Globus pallidus (tissue), 1 donor: ENCODE data around the gene FBLN1.
"Not testable (repeated sequence)": the region's sequence is repeated elsewhere in the genome, so short reads cannot be mapped to it uniquely, and the experiment has no call there.

Experiments
- DNase-seq: peaks from one replicate; pipeline ENCODE4 v3.0.0-alpha.2; 2015; ENCODE audit warnings: low spot score

The FBLN1 gene

DNA sequence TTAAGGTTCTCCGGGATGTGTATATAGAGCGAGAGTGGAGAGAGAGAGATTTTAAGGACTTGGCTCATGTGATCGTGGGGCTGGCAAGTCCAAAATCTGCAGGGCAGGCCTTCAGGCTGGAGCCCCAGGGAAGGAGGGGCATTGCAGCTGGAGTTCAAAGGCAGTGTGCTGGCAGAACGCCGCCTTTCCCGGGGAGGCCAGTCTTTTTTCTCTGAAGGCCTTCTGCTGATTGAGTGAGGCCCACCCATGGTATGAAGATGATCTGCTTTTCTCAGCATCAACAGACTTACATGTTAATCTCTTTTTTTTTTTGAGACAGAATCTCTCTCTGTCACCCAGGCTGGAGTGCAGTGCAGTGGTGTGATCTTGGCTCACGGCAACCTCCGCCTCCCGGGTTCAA is 25.4 kb downstream of the FBLN1 start:
- no peak for DNase-seq

DNA sequence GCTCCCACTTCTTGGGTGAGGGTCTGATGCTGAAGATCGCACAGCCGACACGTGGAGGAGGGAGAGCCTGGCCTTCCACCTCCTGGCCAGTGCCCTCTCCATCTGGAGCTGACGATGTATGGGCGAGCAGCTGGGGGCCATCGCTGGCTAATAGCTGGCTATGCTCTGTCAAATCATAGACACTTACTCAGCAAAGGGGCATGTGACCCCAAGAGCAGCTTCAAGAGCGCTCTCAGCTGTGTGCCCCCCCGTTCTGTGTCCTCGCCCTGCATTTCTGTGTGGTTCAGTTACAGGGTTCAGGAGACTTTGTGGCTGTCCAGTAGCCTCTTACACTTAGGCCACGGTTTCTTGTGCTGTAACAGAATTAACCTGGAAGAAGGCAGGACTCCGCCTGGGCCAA is 26.4 kb downstream of the FBLN1 start:
- DNase-seq: no peak

DNA sequence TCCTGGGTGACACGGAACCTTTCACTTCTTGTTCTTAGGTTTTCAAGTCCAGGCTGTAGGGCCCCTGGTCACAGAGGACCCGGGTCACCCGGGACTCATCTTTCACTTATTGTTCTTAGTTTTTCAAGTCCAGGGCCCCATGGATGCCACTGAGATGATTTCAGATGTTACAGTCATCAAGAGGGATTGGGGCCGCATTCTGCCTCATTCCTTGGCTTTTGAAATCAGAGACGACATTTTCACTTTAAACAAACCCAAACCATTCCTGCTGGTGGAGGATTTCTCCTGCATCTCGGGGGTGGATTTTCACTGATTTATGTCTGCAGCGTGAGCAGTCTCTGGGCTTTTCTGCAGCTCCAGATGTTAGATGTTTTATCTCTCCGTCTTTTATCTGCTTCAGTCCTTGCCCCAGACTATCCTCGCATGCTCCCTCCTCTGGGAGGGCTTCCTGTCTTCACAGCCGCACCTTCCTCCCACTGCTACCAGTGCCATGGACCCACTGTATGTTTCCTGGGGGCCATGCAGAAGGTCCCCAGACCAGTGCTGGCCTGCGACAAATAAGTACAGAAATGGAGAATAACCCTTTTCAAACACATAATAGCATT is 27.4 kb downstream of the FBLN1 start:
- no peak for DNase-seq

DNA sequence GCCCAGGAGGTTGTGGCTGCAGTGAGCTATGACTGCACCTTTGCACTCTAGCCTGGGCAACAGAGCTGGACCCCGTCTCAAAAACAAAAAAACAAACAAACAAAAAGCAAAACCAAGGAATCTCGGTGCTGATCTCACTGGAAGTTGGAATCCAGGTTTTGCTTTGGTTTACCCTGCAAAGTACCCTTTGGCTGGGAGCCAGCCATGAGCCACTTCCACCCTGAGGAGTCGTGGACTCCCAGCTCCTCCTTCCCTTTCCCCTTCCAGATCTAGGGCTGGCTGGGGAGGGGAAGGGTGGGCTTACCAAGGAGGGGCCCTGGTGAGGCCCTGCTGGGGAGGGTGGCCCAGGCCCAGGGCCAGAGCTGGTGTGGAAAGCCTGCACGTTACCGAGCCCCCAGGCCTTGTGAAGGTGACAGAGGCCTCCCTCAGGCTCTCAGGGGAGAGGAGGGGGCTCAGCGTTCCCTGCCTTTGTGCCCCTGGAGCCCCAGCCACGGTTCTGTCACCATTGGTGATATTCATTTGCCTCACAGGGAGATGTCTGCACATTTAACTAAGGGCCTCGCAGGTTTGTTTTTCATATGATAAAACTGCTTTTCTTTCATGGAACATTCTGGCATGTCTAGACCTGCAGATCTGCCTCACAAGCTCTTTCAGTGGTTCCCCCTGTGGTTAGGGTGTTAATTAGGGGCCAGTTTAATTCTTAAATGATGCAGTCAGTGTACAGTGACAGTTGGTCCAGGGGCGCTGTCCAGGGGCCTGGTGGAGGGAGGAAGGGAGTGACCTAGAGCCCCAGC is 29.0 kb downstream of the FBLN1 start:
- DNase-seq: no peak

DNA sequence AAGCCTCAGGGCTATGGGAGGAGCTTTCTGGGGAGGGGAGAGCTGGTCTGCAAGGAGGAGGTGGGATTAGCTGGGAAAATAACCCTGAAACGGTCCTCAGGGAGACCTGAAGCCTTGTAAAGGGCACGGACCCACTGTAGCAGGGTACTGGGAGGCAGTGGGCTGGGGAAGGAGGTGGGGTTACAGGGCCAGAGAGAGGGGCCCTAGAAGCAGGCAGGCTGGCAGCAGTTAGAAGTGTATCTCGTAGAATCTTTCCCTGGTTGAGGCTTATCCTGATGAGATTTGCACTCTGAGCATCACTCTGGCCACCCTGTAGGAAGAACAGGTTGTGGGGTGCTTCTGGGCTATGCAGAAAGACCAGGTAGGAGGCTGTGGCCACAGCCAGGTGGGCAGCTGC is 29.6 kb downstream of the FBLN1 start:
- no peak for DNase-seq

DNA sequence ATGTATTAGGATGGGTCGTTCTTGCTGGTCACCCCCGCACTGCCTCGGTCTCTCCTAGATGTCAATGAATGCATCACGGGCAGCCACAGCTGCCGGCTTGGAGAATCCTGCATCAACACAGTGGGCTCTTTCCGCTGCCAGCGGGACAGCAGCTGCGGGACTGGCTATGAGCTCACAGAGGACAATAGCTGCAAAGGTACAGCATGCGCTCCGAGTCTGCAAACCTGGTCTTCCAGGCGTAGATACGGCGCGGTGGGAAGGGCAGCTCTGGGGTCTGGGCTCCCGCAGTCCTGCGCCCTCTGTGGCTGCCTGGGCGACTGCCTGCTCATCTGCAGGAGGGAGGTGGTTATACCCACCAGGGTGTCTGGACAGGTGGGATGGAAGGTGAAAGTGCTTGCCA is 31.0 kb downstream of the FBLN1 start:
- no peak for DNase-seq

DNA sequence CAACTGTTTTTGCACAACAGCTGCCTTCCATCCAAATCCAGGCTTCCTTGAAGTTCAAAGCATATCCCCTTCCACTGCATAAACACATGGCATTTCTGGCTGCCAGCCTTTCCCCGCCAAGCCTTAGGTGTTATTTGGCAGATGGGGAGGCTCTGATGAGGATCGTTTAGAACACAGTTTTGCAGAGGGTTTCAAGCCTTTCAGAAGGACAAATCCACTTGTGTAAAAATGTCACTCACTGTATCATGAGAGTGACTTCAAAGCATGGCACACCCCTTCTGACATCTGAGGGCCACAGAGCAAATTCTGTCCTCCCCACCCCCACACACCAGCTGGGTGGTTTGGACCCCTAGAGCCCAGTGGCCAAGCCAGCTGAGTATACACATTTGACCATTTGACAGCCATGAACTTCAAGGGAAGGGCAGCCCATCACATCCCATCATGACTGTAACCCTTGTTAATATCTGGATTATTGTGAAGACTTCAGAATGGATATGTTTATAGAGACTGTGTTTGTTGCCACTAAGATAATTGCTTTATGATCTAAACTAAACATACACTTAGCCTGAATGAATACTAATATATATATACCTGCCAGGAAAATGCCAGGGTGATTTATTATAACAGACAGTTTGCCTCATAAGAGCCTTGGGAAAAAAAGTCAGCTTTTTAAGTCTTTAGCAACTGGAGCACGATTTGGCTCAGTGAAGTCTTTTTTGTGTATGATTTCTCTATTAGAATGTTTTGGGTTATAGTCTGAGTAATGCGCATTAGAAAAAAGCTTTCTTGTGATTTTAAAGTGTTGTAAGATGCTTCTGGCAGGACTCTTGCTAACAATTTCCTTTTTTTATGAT is 31.9 kb downstream of the FBLN1 start:
- no peak for DNase-seq

DNA sequence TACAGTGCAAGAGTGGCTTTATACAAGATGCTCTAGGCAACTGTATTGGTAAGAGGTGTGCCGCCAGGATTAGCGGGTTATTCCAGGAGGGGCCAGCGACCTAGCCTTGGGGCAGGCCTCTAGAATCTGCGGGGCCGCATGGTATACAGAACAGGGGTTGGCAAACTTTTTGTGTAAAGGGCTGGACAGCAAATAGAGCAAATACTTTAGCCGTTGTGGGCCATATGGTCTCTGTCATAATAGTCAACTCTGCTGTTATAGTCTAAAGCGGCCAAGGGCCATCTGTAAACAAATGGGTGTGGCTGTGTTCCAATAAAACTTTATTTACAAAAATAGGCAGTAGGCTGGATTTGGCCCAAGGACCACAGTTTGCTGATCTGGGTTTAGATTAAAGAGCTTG is 32.6 kb downstream of the FBLN1 start:
- DNase-seq: no peak

DNA sequence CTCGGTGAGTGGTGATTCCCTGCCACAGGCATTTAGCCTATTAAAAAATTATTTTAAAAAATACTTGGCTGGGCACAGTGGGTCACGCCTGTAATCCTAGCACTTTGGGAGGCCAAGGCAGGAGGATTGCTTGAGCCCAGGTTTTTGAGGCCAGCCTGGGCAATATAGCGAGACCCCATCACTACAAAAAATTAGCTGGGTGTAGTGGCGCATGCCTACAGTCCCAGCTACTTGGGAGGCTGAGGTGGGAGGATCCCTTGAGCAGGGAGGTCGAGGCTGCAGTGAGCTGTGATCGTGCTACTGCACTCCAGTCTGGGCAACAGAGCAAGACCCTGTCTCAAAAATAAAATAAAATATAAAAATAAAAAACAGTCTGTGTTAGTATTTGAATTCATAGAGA is 33.2 kb downstream of the FBLN1 start:
- DNase-seq: not testable (repeated sequence)

DNA sequence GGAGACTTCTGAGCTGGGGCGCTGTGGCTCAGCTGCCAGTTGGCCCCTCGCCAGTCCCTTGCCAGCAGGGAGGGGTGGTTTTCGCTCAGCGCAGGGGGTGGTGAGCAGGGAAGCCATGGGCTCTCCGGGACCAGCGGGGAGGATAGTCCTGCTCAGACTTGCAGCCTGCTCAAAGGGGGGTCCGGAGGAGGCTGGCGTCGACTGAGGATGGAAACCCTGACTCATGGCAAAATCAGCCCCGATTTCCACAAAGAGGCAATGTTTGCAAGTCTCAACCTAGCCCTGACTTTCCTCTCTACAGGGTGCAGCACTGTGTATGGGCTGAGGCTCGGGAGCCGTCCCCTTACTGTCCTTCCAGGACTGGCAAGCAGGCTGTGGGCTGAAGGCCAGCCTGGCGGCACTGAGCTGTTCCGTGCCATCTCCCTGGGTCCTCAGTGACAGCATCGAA is 35.1 kb downstream of the FBLN1 start:
- peak; percentile 70 for DNase-seq

DNA sequence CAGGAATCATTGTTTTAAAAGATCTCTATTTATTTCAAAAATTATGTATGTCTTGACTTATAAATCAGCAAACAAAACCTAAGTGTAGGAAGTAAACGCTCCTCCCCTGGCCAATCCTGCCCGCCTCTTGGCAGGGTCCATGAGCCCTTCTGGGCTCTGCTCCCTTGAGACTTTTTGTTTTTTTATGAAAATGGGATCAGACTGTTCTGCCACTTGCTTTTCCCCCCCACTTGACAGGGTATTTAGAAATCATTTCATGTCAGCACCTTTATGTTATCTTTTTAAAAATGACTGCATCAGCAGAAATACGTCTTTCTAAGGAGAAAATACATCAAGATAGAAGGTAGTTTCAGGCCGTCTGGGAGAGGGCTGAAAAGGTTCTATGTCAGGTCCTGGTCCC is 35.6 kb downstream of the FBLN1 start:
- DNase-seq: peak; percentile 52

DNA sequence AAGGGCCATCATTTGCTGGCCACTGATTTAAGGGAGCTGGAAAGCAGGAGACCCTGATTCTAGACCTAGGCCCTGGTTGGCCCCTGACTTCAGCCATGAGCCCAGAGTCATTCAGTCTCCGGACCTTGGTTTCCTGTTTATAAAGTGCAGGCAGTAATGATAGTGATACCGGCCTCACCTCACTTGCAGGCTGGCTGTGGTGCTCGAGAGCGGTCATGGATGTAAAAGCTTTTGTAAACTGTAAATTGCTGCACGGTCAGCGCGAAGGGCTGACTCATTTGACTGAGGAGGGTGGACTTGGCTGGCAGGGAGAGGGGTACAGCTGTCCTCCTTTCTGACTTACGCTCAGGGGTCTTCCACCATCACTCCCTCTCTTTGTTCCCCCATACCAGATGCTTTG is 37.4 kb downstream of the FBLN1 start:
- DNase-seq: no peak

DNA sequence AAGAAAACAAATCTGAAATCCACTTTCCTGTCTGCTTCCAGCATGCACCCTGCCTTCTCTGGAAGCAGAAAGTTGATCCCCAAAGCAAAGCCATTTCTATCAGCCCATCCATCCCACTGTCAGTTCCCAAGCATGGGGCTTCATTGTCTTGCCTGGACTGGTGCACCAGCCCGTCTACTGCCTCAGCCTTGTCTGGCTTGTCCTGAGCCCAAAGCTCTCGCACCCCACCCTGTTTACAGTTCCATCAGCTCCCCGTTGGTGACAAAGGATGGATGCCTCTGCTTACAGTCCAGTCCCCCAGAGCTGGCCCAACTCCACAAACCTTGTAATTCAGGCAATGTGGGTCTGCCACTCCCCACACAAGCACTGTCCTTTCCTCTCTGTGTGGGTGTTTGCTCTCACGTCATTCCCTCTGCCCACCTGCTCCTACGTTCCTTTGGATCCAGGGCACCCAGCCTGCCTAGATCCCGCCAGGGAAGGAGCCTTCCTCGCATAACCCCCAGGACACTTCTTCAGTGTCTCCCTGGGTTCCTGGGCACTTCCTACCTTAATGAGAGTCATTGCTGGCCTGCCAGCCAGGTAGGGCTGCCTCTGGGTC is 38.8 kb downstream of the FBLN1 start:
- DNase-seq: no peak

DNA sequence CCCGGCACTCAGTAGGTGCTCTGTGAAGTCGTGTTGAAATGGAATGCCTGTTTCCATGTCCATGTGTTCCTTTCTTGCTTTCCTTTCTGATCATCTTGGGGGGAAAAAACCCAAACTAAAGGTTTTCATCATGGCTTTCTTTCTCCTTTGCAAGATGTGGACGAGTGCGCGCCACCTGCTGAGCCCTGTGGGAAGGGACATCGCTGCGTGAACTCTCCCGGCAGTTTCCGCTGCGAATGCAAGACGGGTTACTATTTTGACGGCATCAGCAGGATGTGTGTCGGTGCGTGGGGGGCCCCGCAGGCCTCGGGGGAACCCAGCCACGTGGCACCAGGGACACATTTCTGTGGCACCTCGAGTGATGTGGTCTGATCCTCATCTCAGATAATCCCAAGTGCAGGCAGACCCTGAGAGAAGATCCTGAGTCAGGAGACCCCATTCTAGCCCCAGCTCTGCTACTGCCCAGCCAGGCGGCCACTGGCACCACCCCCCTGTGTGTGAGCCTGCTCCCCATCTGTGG is 39.4 kb downstream of the FBLN1 start:
- no peak for DNase-seq

DNA sequence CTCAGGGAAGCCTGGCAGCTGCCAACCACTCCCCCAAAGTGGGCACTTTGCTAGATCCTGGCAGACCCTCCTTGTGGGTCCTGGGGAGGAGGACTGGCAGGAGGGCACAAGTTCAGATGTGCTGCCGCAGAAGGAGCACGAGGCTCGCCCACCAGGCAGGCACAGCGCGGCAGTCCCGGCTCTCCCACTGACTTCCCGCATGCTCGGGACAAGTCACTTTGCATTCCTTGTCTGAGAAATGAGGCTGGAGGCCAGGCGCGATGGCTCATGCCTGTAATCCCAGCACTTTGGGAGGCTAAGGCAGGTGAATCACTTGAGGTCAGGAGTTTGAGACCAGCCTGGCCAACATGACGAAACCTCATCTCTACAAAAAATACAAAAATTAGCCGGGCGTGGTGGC is 40.1 kb downstream of the FBLN1 start:
- DNase-seq: not testable (repeated sequence)

DNA sequence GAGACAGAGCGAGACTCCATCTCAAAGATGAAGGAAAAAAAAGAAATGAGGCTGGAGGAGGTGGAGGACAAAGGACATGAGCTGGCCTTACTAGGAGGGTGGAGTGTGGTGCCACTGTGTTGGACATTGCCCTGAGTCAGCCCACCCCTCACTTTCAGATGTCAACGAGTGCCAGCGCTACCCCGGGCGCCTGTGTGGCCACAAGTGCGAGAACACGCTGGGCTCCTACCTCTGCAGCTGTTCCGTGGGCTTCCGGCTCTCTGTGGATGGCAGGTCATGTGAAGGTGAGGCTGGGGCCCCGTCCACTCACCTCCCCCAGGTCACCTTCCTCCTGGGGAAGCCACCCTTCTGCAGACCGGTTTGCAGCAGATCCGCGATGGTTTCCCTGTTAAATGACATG is 40.6 kb downstream of the FBLN1 start:
- DNase-seq: no peak

DNA sequence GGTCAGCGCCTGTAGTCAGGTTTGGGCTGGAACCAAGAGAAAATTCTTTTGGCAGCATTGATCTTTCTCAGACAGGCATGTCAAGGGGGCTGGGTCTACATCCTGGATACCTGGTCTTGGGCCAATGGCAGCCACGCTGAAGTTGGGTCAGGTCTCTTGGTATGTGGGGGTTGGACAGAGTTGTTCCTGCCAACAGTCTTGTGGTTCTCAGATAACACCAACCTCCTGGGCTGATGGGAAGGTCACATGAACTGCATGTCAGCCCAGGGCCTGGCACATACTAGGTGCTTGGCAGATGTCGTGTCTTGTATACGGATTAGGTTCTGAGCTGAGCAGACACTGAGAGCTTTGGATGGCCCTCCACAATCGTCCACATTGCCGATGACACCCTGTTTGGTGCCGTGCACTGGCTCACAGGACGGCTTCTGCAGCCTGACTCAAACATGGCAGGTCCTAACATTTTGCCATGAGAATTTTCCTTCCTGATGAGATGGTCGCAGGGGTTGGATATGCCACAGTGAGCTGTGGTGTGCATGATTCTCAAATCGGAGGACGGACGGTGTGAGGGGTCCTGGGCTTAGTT is 42.0 kb downstream of the FBLN1 start:
- DNase-seq: no peak

DNA sequence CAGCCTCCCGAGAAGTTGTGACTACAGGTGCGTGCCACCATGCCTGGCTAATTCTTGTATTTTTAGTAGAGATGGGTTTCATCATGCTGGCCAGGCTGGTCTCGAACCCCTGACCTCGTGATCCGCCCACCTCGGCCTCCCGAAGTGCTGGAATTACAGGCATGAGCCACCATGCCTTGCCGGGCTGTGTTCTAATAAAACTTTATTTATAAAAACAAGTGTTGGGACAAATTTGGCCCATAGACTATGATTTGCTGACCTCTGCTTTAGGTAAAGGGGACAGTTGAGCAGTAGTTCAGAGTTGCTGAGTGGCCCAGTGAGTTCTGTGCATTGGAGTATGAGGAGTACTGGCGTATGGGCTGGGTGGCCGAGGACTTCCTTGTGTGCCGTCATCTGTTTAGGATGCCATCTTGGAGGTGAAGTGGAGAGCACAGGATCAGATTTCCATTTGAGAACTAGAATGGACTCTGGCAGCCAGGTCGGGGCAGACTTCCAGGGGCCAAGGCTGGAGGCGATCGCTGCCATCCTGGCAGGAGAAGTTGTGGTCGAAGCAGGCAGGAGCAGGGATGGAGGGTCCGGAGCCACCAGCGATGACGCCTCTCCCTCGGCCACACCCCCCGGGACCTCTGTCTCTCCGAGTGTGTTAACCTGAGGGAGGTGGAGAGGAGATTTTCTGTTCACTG is 43.8 kb downstream of the FBLN1 start:
- no peak for DNase-seq

DNA sequence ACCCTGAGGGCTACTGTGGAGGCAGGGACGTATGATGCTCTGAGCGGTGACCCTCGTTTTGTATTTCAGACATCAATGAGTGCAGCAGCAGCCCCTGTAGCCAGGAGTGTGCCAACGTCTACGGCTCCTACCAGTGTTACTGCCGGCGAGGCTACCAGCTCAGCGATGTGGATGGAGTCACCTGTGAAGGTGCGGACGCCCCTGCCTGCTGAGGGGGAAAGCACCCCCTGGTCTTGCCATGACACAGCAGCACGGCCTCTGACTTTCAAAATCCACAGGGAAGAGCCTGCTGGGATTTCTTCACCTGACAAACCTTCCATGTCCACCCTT is 44.3 kb downstream of the FBLN1 start:
- no peak for DNase-seq

DNA sequence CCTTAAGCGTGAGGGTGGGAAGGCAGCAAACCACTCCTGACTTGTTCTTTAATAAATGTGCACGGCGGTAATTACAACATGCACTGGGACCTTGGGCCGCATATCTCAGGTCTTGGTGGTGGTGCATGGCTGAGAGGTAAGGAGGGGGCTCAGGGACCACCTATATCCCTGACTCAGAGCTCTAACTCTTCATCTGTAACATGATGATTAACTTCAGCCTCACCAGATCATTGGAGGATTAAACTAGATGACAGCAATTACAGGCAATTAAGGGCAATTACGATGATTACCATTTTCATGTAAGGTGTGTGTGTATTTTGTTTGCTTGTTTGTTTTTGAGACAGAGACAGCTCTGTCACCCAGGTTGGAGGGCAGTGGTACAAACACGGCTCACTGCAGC is 45.0 kb downstream of the FBLN1 start:
- DNase-seq: no peak

DNA sequence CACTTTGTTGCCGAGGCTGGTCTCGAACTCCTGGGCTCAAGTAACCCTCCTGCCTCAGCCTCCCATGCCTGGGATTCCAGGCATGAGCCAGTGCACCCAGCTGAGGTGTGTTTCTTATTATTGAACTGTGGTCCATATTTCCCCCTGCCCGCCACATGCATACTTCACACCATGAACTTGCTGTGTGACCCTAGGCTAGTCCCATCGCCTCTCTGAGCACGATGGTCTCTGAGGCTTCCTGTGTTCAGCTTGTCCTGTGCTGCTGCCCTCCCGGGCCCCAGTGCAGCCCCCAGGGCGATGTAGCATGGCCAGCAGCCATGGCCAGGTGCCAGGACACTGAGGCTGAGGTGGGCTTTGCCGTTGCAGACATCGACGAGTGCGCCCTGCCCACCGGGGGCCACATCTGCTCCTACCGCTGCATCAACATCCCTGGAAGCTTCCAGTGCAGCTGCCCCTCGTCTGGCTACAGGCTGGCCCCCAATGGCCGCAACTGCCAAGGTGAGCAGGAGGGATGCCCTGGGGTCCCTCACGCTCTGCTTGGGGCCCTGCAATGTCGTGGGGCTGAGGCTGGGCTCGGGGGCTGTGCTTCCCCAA is 45.7 kb downstream of the FBLN1 start:
- DNase-seq: no peak
